ENCODE results near the gene PSMG4.

The PSMG4 gene

GRCh38 chr6:3281631-3282475 lies 23.1 kb downstream of the PSMG4 start:
- no peak for TF ChIP-seq TAF1 (IDR thresholded peaks at IDR 0.05; ENCODE audit: borderline replicate concordance, insufficient read depth, low read length)
- no peak for TF ChIP-seq SIN3A (IDR thresholded peaks at IDR 0.05; ENCODE audit: borderline replicate concordance, insufficient read depth, low read length)
- no peak for TF ChIP-seq FOXP2 (optimal IDR thresholded peaks at IDR 0.05; ENCODE audit: borderline replicate concordance, extremely low read depth, extremely low read length, insufficient read depth)
- TF ChIP-seq, protein P1, sequence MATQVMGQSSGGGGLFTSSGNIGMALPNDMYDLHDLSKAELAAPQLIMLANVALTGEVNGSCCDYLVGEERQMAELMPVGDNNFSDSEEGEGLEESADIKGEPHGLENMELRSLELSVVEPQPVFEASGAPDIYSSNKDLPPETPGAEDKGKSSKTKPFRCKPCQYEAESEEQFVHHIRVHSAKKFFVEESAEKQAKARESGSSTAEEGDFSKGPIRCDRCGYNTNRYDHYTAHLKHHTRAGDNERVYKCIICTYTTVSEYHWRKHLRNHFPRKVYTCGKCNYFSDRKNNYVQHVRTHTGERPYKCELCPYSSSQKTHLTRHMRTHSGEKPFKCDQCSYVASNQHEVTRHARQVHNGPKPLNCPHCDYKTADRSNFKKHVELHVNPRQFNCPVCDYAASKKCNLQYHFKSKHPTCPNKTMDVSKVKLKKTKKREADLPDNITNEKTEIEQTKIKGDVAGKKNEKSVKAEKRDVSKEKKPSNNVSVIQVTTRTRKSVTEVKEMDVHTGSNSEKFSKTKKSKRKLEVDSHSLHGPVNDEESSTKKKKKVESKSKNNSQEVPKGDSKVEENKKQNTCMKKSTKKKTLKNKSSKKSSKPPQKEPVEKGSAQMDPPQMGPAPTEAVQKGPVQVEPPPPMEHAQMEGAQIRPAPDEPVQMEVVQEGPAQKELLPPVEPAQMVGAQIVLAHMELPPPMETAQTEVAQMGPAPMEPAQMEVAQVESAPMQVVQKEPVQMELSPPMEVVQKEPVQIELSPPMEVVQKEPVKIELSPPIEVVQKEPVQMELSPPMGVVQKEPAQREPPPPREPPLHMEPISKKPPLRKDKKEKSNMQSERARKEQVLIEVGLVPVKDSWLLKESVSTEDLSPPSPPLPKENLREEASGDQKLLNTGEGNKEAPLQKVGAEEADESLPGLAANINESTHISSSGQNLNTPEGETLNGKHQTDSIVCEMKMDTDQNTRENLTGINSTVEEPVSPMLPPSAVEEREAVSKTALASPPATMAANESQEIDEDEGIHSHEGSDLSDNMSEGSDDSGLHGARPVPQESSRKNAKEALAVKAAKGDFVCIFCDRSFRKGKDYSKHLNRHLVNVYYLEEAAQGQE (IDR thresholded peaks at IDR 0.05; ENCODE audit: insufficient read depth in 1 of 2, low read depth in 2 of 2, low read length in 2 of 2) = no peak
- no peak for TF ChIP-seq POLR2AphosphoS5 (IDR thresholded peaks at IDR 0.05; ENCODE audit: low read depth, low read length)

GRCh38 chr6:3282476-3283236 lies 23.9 kb downstream of the PSMG4 start:
- TF ChIP-seq POLR2AphosphoS5 (IDR thresholded peaks at IDR 0.05; ENCODE audit: low read depth, low read length) = no peak
- TF ChIP-seq TAF1 (IDR thresholded peaks at IDR 0.05; ENCODE audit: borderline replicate concordance, insufficient read depth, low read length) = no peak
- TF ChIP-seq FOXP2 (optimal IDR thresholded peaks at IDR 0.05; ENCODE audit: borderline replicate concordance, extremely low read depth, extremely low read length, insufficient read depth) = no peak
- no peak for TF ChIP-seq SIN3A (IDR thresholded peaks at IDR 0.05; ENCODE audit: borderline replicate concordance, insufficient read depth, low read length)
- TF ChIP-seq, protein P1 (IDR thresholded peaks at IDR 0.05; ENCODE audit: insufficient read depth in 1 of 2, low read depth in 2 of 2, low read length in 2 of 2) = no peak

DNA sequence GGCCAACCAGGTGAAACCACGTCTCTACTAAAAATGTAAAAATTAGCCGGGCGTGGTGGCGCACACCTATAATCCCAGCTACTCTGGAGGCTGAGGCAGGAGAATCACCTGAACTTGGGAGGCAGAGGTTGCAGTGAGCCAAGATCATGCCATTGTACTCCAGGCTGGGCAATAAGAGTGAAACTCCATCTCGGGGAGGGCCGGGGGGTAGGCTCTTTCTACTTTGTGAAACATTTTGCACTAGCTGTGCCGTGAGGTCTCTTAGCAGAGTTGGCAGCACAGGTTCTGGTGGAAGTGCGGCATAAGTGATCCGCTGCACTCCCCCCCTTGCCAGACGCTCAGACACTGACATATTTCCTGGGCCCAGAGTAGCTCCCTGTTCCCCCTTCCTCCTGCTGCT lies 24.5 kb downstream of the PSMG4 start:
- TF ChIP-seq SIN3A (IDR thresholded peaks at IDR 0.05; ENCODE audit: borderline replicate concordance, insufficient read depth, low read length) (no peak), FOXP2 (optimal IDR thresholded peaks at IDR 0.05; ENCODE audit: borderline replicate concordance, extremely low read depth, extremely low read length, insufficient read depth) (no peak), POLR2AphosphoS5 (IDR thresholded peaks at IDR 0.05; ENCODE audit: low read depth, low read length) (no peak), TAF1 (IDR thresholded peaks at IDR 0.05; ENCODE audit: borderline replicate concordance, insufficient read depth, low read length) (no peak)
- TF ChIP-seq, protein P1 (IDR thresholded peaks at IDR 0.05; ENCODE audit: insufficient read depth in 1 of 2, low read depth in 2 of 2, low read length in 2 of 2) = no peak

- TF ChIP-seq TAF1 (IDR thresholded peaks at IDR 0.05; ENCODE audit: borderline replicate concordance, insufficient read depth, low read length) = no peak
- no peak for TF ChIP-seq SIN3A (IDR thresholded peaks at IDR 0.05; ENCODE audit: borderline replicate concordance, insufficient read depth, low read length)
- TF ChIP-seq, protein P1 (IDR thresholded peaks at IDR 0.05; ENCODE audit: insufficient read depth in 1 of 2, low read depth in 2 of 2, low read length in 2 of 2) = no peak
Measured at GRCh38 chr6:3283641-3284435, 25.1 kb downstream of the PSMG4 start.

All from PFSK-1 (cell line).